Uterus (tissue), 4 donors: ENCODE results near the gene PDLIM5. TPM values are rescaled to one million over a fixed set of nuclear protein-coding genes. Genes with fewer than 3 reads are reported as not detected.

Experiments
- DNase-seq, 2 donors: peaks; one replicate each; pipeline ENCODE4 v3.0.0-alpha.2; 2019 to 2020
- H3K27ac ChIP-seq, 2 donors: fragments of 200-600 bp; sonication (generic); 1 replicate in 1 of 2; 2 replicates in 1 of 2; pipeline ENCODE4 v1.5.1; 2016 to 2018
- H3K27me3 ChIP-seq, 2 donors: fragments of 200-600 bp; sonication (generic); one replicate each; pipeline ENCODE4 v1.5.1; 2018 to 2019; ENCODE audit warnings: control low read depth in 1 of 2
- H3K36me3 ChIP-seq, 2 donors: fragments of 200-600 bp; sonication (generic); one replicate each; pipeline ENCODE4 v1.5.1; 2019; ENCODE audit warnings: control low read depth in 1 of 2
- H3K4me1 ChIP-seq, 2 donors: fragments of 200-600 bp; sonication (generic); one replicate each; pipeline ENCODE4 v1.5.1; 2018 to 2019; ENCODE audit warnings: control low read depth in 1 of 2
- H3K4me3 ChIP-seq, 2 donors: fragments of 200-600 bp; sonication (generic); 1 replicate in 1 of 2; 2 replicates in 1 of 2; pipeline ENCODE4 v1.5.1; 2018 to 2019; ENCODE audit warnings: mild to moderate bottlenecking in 1 of 2
- H3K9me3 ChIP-seq, 2 donors: fragments of 200-600 bp; sonication (generic); one replicate each; pipeline ENCODE4 v1.5.1; 2019; ENCODE audit warnings: control low read depth in 1 of 2
- CTCF ChIP-seq, 4 experiments: fragments of 200-600 bp in 2 of 4; fragments of 450-650 bp in 2 of 4; sonication (generic) in 2 of 4; IDR thresholded peaks; one replicate each; pipeline ENCODE4 v1.5.1; 2016 to 2019; ENCODE audit warnings: antibody characterized with exemption in 4 of 4, mild to moderate bottlenecking in 2 of 4, moderate library complexity in 1 of 4
- POLR2A ChIP-seq, 2 donors: fragments of 450-650 bp; IDR thresholded peaks; one replicate each; pipeline ENCODE4 v1.6.1; 2016; ENCODE audit warnings: antibody characterized with exemption in 2 of 2, mild to moderate bottlenecking in 1 of 2, moderate library complexity in 1 of 2
- intact Hi-C: fragments of 100-400 bp; cut with DNase I; formaldehyde crosslinking; loops from one replicate; pipeline ENCODE4 v1.15.1; 2023; ENCODE audit warnings: low total_unique reads
- total RNA-seq, 4 donors: library from RNA; depleted of rRNA in 3 of 4; stranded (reverse); fragments of >200 nt in 3 of 4; gene quantifications; one replicate each; pipeline versions ENCODE4 v1.1.0 to v1.2.4, GENCODE V29; 2014 to 2023
- donor health status: DM: yes; HTN: yes; CAD: no.

Gene PDLIM5
- total RNA-seq, 4 donors from 2014 or later = 90.8 to 571 (median 351) TPM

- H3K27ac ChIP-seq = peak overlapping the region in 1 of 2 donors; percentile 16
- TF ChIP-seq CTCF (IDR thresholded peaks at IDR 0.05) = no peak
- TF ChIP-seq POLR2A (IDR thresholded peaks at IDR 0.05) = no peak
- no peaks in the 10 kb centered on the region for H3K9me3 ChIP-seq
- H3K27me3 ChIP-seq = no peaks in the 10 kb centered on the region
- no peak overlapping the region for H3K4me3 ChIP-seq
- H3K4me1 ChIP-seq = peaks cover 0 to 5% of the 10 kb centered on the region in 2 donors
- no peaks in the 10 kb centered on the region for H3K36me3 ChIP-seq
- no peak for DNase-seq
- intact Hi-C loops = no loop called here
Observed at GRCh38 chr4:94574616-94575015, 122.9 kb downstream of the PDLIM5 start.

- intact Hi-C loops = no loop called here
- peaks cover 0 to 5% of the 10 kb centered on the region in 2 donors for H3K4me1 ChIP-seq
- no peaks in the 10 kb centered on the region for H3K27me3 ChIP-seq
- no peak overlapping the region for H3K27ac ChIP-seq
- DNase-seq = no peak
- no peaks in the 10 kb centered on the region for H3K36me3 ChIP-seq
- TF ChIP-seq POLR2A (IDR thresholded peaks at IDR 0.05) = no peak
- no peak for TF ChIP-seq CTCF (IDR thresholded peaks at IDR 0.05)
- no peak overlapping the region for H3K4me3 ChIP-seq
- no peaks in the 10 kb centered on the region for H3K9me3 ChIP-seq
Observed at GRCh38 chr4:94575652-94576051, 123.9 kb downstream of the PDLIM5 start.

GRCh38 chr4:94576210-94576609, 124.5 kb downstream of the PDLIM5 start:
- DNase-seq = no peak
- Histone ChIP-seq H3K4me3 (no peak overlapping the region), H3K4me1 (peaks cover 4 to 5% of the 10 kb centered on the region in 2 donors), H3K27me3 (no peaks in the 10 kb centered on the region), H3K36me3 (no peaks in the 10 kb centered on the region), H3K9me3 (no peaks in the 10 kb centered on the region), H3K27ac (peak overlapping the region in 1 of 2 donors; percentile 18)
- TF ChIP-seq CTCF (IDR thresholded peaks at IDR 0.05) = no peak
- TF ChIP-seq POLR2A (IDR thresholded peaks at IDR 0.05) = no peak
- intact Hi-C loops = no loop called here

GRCh38 chr4:94577136-94577535, 125.4 kb downstream of the PDLIM5 start:
- peak; percentile 62 to 69 for DNase-seq
- intact Hi-C loops = no loop called here
- no peak overlapping the region for H3K4me3 ChIP-seq
- H3K4me1 ChIP-seq = peaks cover 5% of the 10 kb centered on the region in 2 donors
- H3K36me3 ChIP-seq = no peaks in the 10 kb centered on the region
- no peaks in the 10 kb centered on the region for H3K9me3 ChIP-seq
- TF ChIP-seq CTCF (IDR thresholded peaks at IDR 0.05) = no peak
- no peak for TF ChIP-seq POLR2A (IDR thresholded peaks at IDR 0.05)
- no peaks in the 10 kb centered on the region for H3K27me3 ChIP-seq
- peak overlapping the region; percentile 18 to 36 for H3K27ac ChIP-seq

- H3K27me3 ChIP-seq = no peaks in the 10 kb centered on the region
- no peaks in the 10 kb centered on the region for H3K36me3 ChIP-seq
- no peaks in the 10 kb centered on the region for H3K9me3 ChIP-seq
- TF ChIP-seq POLR2A (IDR thresholded peaks at IDR 0.05) = no peak
- TF ChIP-seq CTCF (IDR thresholded peaks at IDR 0.05) = no peak
- intact Hi-C loops = no loop called here
- peaks cover 5 to 6% of the 10 kb centered on the region in 2 donors for H3K4me1 ChIP-seq
- DNase-seq = no peak
- no peak overlapping the region for H3K4me3 ChIP-seq
- H3K27ac ChIP-seq = peak overlapping the region in 1 of 2 donors; percentile 28
Observed at GRCh38 chr4:94578195-94578594, 126.5 kb downstream of the PDLIM5 start.
